OCI-LY7 (cell line): ENCODE data around the gene PAX2. TPM values are rescaled to one million over a fixed set of nuclear protein-coding genes. Genes with fewer than 3 reads are reported as not detected.

ENCODE experiments used
- BruUV-seq: library from RNA; stranded (reverse); fragments of 400-500 nt; replicated peaks from 2 replicates; lab custom pipeline; 2021; lab: Mats Ljungman, UMichigan
- CTCF ChIA-PET: fragments of 300-600 bp; sonication (Branson Sonifier 250); formaldehyde crosslinking; loops from one replicate; lab custom pipeline; 2022; ENCODE audit warnings: antibody characterized with exemption; ENCODE audit not compliant: unreplicated experiment; lab: Charles Lee
- POLR2A ChIA-PET: fragments of 300-600 bp; sonication (Branson Sonifier 250); formaldehyde crosslinking; loops from one replicate; lab custom pipeline; 2022; ENCODE audit warnings: antibody characterized with exemption; lab: Charles Lee
- DNase-seq: peaks from one replicate; pipeline ENCODE4 v3.0.0-alpha.2; 2015; ENCODE audit warnings: low spot score
- H2AFZ ChIP-seq: fragments of 200-600 bp; sonication (generic), shearing (Covaris generic); 2 replicates; pipeline ENCODE4 v1.6.1; 2014; ENCODE audit warnings: mild to moderate bottlenecking, antibody characterized with exemption, low read length, moderate library complexity
- H3K27ac ChIP-seq: fragments of 200-600 bp; sonication (generic); 2 replicates; pipeline ENCODE4 v1.5.1; 2014; ENCODE audit warnings: mixed run types, low read depth, mild to moderate bottlenecking, moderate library complexity, low read length, inconsistent platforms; ENCODE audit not compliant: poor library complexity, severe bottlenecking
- H3K36me3 ChIP-seq: fragments of 200-600 bp; sonication (generic); 2 replicates; pipeline ENCODE4 v1.6.1; 2014; ENCODE audit warnings: mild to moderate bottlenecking, antibody characterized with exemption, low read length, moderate library complexity, mixed read lengths; ENCODE audit not compliant: insufficient read depth
- H3K4me1 ChIP-seq: fragments of 200-600 bp; sonication (generic); 2 replicates; pipeline ENCODE4 v1.5.1; 2014; ENCODE audit warnings: mild to moderate bottlenecking, low read length; ENCODE audit not compliant: insufficient read depth, poor library complexity, severe bottlenecking
- H3K4me2 ChIP-seq: fragments of 200-600 bp; sonication (generic); 2 replicates; pipeline ENCODE4 v1.6.1; 2014; ENCODE audit warnings: mild to moderate bottlenecking, low read length
- H3K4me3 ChIP-seq: fragments of 200-600 bp; sonication (generic); 2 replicates; pipeline ENCODE4 v1.5.1; 2014; ENCODE audit warnings: mild to moderate bottlenecking, low read depth, low read length; ENCODE audit not compliant: poor library complexity, severe bottlenecking
- H3K79me2 ChIP-seq: fragments of 200-600 bp; sonication (generic); 2 replicates; pipeline ENCODE4 v1.6.1; 2016; ENCODE audit warnings: low read depth, mild to moderate bottlenecking, low read length, moderate library complexity, mixed read lengths; ENCODE audit not compliant: insufficient read depth
- H3K9me2 ChIP-seq: fragments of 200-600 bp; sonication (generic); 2 replicates; pipeline ENCODE4 v1.6.1; 2016; ENCODE audit warnings: mild to moderate bottlenecking, low read length, mixed read lengths; ENCODE audit not compliant: insufficient read depth
- H3K9me3 ChIP-seq: fragments of 200-600 bp; sonication (generic); 2 replicates; pipeline ENCODE4 v1.6.1; 2014; ENCODE audit warnings: mild to moderate bottlenecking, mixed run types, low read length, mixed read lengths
- H4K20me1 ChIP-seq: fragments of 200-600 bp; sonication (generic); 2 replicates; pipeline ENCODE4 v1.6.1; 2014; ENCODE audit warnings: mild to moderate bottlenecking, antibody characterized with exemption, low read length, moderate library complexity, mixed read lengths; ENCODE audit not compliant: insufficient read depth
- CTCF ChIP-seq: fragments of 200-600 bp; sonication (generic); conservative IDR thresholded peaks from 2 replicates; pipeline ENCODE4 v1.5.1; 2014; ENCODE audit warnings: mild to moderate bottlenecking, antibody characterized with exemption, low read length, moderate library complexity, mixed read lengths
- EZH2phosphoT487 ChIP-seq: fragments of 200-600 bp; sonication (generic); IDR thresholded peaks from 2 replicates; pipeline ENCODE4 v1.6.1; 2018; ENCODE audit warnings: low read depth, borderline replicate concordance, mild to moderate bottlenecking, mixed run types, antibody characterized with exemption, low read length, moderate library complexity, mixed read lengths
- intact Hi-C: fragments of 100-400 bp; cut with micrococcal nuclease; formaldehyde crosslinking; loops from one replicate; pipeline ENCODE4 v1.10.0; 2022; ENCODE audit not compliant: unreplicated experiment
- total RNA-seq, 2 experiments: library from RNA; depleted of rRNA in 1 of 2; stranded (reverse); fragments of >200 nt in 1 of 2; shearing (Covaris generic) in 1 of 2; gene quantifications; 2 replicates each; pipeline ENCODE4 v1.2.3, GENCODE V29; 2014 to 2022

Gene PAX2
- total RNA-seq, 2 experiments from 2014 or later = not detected

GRCh38 chr10:100803908-100804307 is 58.5 kb downstream of the PAX2 start:
- no peaks in the 10 kb centered on the region for H3K36me3 ChIP-seq
- no peak overlapping the region for H3K27ac ChIP-seq
- intact Hi-C loops = no loop called here
- H3K4me2 ChIP-seq = no peak overlapping the region
- H3K79me2 ChIP-seq = no peaks in the 10 kb centered on the region
- H4K20me1 ChIP-seq = no peaks in the 10 kb centered on the region
- H3K4me3 ChIP-seq = no peak overlapping the region
- no TSS peak for BruUV-seq
- no peaks in the 10 kb centered on the region for H3K9me3 ChIP-seq
- H3K4me1 ChIP-seq = no peaks in the 10 kb centered on the region
- POLR2A ChIA-PET = no interaction called here
- CTCF ChIA-PET = no interaction called here
- no peaks in the 10 kb centered on the region for H3K9me2 ChIP-seq
- DNase-seq = no peak
- H2AFZ ChIP-seq = no peak overlapping the region
- TF ChIP-seq CTCF (no peak), EZH2phosphoT487 (no peak)

GRCh38 chr10:100805543-100806355 is 60.4 kb downstream of the PAX2 start:
- Histone ChIP-seq H2AFZ (no peak overlapping the region), H4K20me1 (no peaks in the 10 kb centered on the region), H3K4me3 (no peak overlapping the region), H3K4me2 (no peak overlapping the region), H3K36me3 (no peaks in the 10 kb centered on the region), H3K27ac (no peak overlapping the region), H3K9me2 (no peaks in the 10 kb centered on the region), H3K9me3 (no peaks in the 10 kb centered on the region), H3K79me2 (no peaks in the 10 kb centered on the region), H3K4me1 (no peaks in the 10 kb centered on the region)
- TF ChIP-seq EZH2phosphoT487 = no peak
- no peak for TF ChIP-seq CTCF
- intact Hi-C loops = no loop called here
- DNase-seq = no peak
- BruUV-seq = no TSS peak
- ChIA-PET POLR2A (no interaction called here), CTCF (no interaction called here)

- H3K79me2 ChIP-seq = no peaks in the 10 kb centered on the region
- DNase-seq = no peak
- TF ChIP-seq EZH2phosphoT487 (no peak), CTCF (no peak)
- POLR2A ChIA-PET = no interaction called here
- no peak overlapping the region for H2AFZ ChIP-seq
- no TSS peak for BruUV-seq
- H3K4me2 ChIP-seq = no peak overlapping the region
- H3K4me3 ChIP-seq = no peak overlapping the region
- no peaks in the 10 kb centered on the region for H3K9me3 ChIP-seq
- H3K27ac ChIP-seq = no peak overlapping the region
- H3K36me3 ChIP-seq = no peaks in the 10 kb centered on the region
- H3K9me2 ChIP-seq = no peaks in the 10 kb centered on the region
- CTCF ChIA-PET = no interaction called here
- H4K20me1 ChIP-seq = no peaks in the 10 kb centered on the region
- no peaks in the 10 kb centered on the region for H3K4me1 ChIP-seq
- intact Hi-C loops = no loop called here
Observed at GRCh38 chr10:100806356-100806645, 60.9 kb downstream of the PAX2 start.
